Trophoblast cell (in vitro differentiated cells and primary cell): ENCODE results near the gene SPTLC3.

Source experiments
- DNase-seq, 2 donors: peaks; one replicate each; pipeline ENCODE4 v3.0.0-alpha.2; 2016
- H2AFZ ChIP-seq: 2 replicates; pipeline ENCODE4 v1.6.1; 2013; ENCODE audit warnings: low read length, moderate library complexity, mild to moderate bottlenecking; ENCODE audit not compliant: insufficient read depth, poor library complexity
- H2AK5ac ChIP-seq: 2 replicates; pipeline ENCODE4 v1.6.1; 2013; ENCODE audit warnings: mild to moderate bottlenecking, low read length
- H2BK120ac ChIP-seq: 2 replicates; pipeline ENCODE4 v1.6.1; 2013; ENCODE audit warnings: low read length, mild to moderate bottlenecking, moderate library complexity; ENCODE audit not compliant: insufficient read depth, poor library complexity
- H2BK12ac ChIP-seq: 2 replicates; pipeline ENCODE4 v1.6.1; 2013; ENCODE audit warnings: mild to moderate bottlenecking, low read length, moderate library complexity
- H2BK5ac ChIP-seq: 2 replicates; pipeline ENCODE4 v1.6.1; 2013; ENCODE audit warnings: low read length, low read depth, moderate library complexity, mild to moderate bottlenecking; ENCODE audit not compliant: poor library complexity
- H3K14ac ChIP-seq: 2 replicates; pipeline ENCODE4 v1.6.1; 2013; ENCODE audit warnings: mild to moderate bottlenecking, low read length
- H3K18ac ChIP-seq: 2 replicates; pipeline ENCODE4 v1.6.1; 2013; ENCODE audit warnings: mild to moderate bottlenecking, low read length
- H3K23ac ChIP-seq: 2 replicates; pipeline ENCODE4 v1.6.1; 2013; ENCODE audit warnings: low read length
- H3K27ac ChIP-seq: 2 replicates; pipeline ENCODE4 v1.5.1; 2013; ENCODE audit warnings: low read depth, mild to moderate bottlenecking, inconsistent platforms, low read length, moderate library complexity
- H3K27me3 ChIP-seq: 2 replicates; pipeline ENCODE4 v1.6.1; 2013; ENCODE audit warnings: inconsistent platforms, mild to moderate bottlenecking, low read length, moderate library complexity; ENCODE audit not compliant: insufficient read depth
- H3K36me3 ChIP-seq, 2 experiments: 1 replicate in 1 of 2; 2 replicates in 1 of 2; pipeline ENCODE4 v1.6.1; 2013; ENCODE audit warnings: low read length in 2 of 2, mild to moderate bottlenecking in 2 of 2, moderate library complexity in 1 of 2; ENCODE audit not compliant: insufficient read depth in 2 of 2, control insufficient read depth in 1 of 2
- H3K4ac ChIP-seq: 2 replicates; pipeline ENCODE4 v1.6.1; 2013; ENCODE audit warnings: low read depth, mild to moderate bottlenecking, low read length, moderate library complexity
- H3K4me1 ChIP-seq, 2 experiments: 1 replicate in 1 of 2; 2 replicates in 1 of 2; pipeline ENCODE4 v1.6.1; 2013; ENCODE audit warnings: low read length in 2 of 2, mild to moderate bottlenecking in 2 of 2, moderate library complexity in 1 of 2; ENCODE audit not compliant: insufficient read depth in 2 of 2, control insufficient read depth in 1 of 2
- H3K4me2 ChIP-seq: 2 replicates; pipeline ENCODE4 v1.6.1; 2013; ENCODE audit warnings: inconsistent platforms, mild to moderate bottlenecking, low read length, moderate library complexity
- H3K4me3 ChIP-seq: 2 replicates; pipeline ENCODE4 v1.5.1; 2013; ENCODE audit warnings: mild to moderate bottlenecking, low read depth, low read length, inconsistent platforms
- H3K79me1 ChIP-seq: one replicate; pipeline ENCODE4 v1.6.1; 2013; ENCODE audit warnings: low read length
- H3K79me2 ChIP-seq: 2 replicates; pipeline ENCODE4 v1.6.1; 2013; ENCODE audit warnings: low read length, mild to moderate bottlenecking; ENCODE audit not compliant: control insufficient read depth, insufficient read depth, poor library complexity
- H3K9ac ChIP-seq: 2 replicates; pipeline ENCODE4 v1.6.1; 2013; ENCODE audit warnings: mild to moderate bottlenecking, low read length
- H3K9me3 ChIP-seq: 2 replicates; pipeline ENCODE4 v1.6.1; 2013; ENCODE audit warnings: low read depth, mild to moderate bottlenecking, control low read depth, inconsistent platforms, low read length; ENCODE audit not compliant: insufficient read depth
- H4K12ac ChIP-seq: 2 replicates; pipeline ENCODE4 v1.6.1; 2013; ENCODE audit warnings: low read depth, mild to moderate bottlenecking, low read length, moderate library complexity
- H4K8ac ChIP-seq: 2 replicates; pipeline ENCODE4 v1.6.1; 2013; ENCODE audit warnings: low read depth, mild to moderate bottlenecking, low read length, moderate library complexity
- H4K91ac ChIP-seq: one replicate; pipeline ENCODE4 v1.6.1; 2013; ENCODE audit warnings: low read depth, mild to moderate bottlenecking, low read length, moderate library complexity
- whole genome bisulfite sequencing: extraction: QIAGEN DNeasy Blood & Tissue Kit; methylation state at CpG from one replicate; pipeline ENCODE4 v1.1.7; 2013; ENCODE audit warnings: missing lambda C conversion rate; ENCODE audit not compliant: insufficient read length, insufficient coverage; ENCODE audit errors: extremely low coverage; 5-methylcytosine and 5-hydroxymethylcytosine counted together

SPTLC3 gene

DNA sequence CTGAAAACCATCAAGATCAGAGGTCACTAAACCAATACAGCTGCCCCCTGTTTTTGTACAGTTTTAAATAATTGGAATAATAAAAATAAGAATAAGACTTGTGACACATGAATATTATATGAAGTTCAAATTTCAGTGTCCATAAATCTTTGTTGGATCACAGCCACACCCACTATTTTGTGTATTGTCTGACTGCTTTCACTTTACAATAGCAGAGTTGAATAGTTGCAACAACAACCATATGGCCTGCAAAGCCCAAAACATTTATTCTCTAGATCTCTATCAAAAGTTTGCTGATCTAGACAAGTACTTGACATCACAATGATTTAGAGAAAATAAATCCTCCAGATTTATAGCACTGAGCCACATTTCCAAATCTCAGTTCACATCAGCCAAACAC lies 73.6 kb downstream of the SPTLC3 start:
- Histone ChIP-seq H3K79me1 (no peaks in the 10 kb centered on the region), H3K9ac (no peak overlapping the region), H3K27ac (no peak overlapping the region), H3K4me1 (no peaks in the 10 kb centered on the region), H3K4ac (no peak overlapping the region), H2AK5ac (no peak overlapping the region), H3K36me3 (no peaks in the 10 kb centered on the region), H4K8ac (no peak overlapping the region), H3K4me3 (no peak overlapping the region), H2AFZ (no peak overlapping the region), H3K14ac (no peak overlapping the region), H2BK12ac (no peak overlapping the region), H3K4me2 (no peak overlapping the region), H3K27me3 (no peaks in the 10 kb centered on the region), H2BK120ac (no peak overlapping the region), H3K18ac (no peak overlapping the region), H3K79me2 (no peaks in the 10 kb centered on the region), H3K23ac (no peak overlapping the region), H3K9me3 (no peaks in the 10 kb centered on the region), H2BK5ac (no peak overlapping the region), H4K91ac (no peak overlapping the region), H4K12ac (no peak overlapping the region)
- DNase-seq = no peak

DNA sequence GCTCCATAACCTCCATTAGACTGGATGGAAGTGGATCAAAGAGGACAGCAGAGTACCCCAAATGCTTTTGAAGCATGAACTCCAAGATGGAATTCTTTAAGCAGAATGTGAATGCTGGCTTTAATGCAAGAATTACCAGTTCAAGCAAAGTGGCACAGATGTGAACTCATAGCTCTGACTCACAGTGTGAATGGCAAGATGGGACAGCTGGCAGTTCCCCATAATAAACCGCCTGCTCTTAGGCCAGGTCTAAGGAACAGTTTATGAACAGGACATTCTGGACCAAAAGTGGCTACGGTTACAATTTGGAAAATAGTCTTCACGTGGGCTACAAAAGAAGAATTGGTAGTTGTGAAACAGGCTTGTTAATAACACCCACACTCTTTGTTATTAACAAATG lies 76.5 kb downstream of the SPTLC3 start:
- Histone ChIP-seq H2BK12ac (no peak overlapping the region), H3K14ac (no peak overlapping the region), H3K4ac (no peak overlapping the region), H3K9me3 (no peaks in the 10 kb centered on the region), H2AK5ac (no peak overlapping the region), H3K23ac (no peak overlapping the region), H2AFZ (no peak overlapping the region), H4K12ac (no peak overlapping the region), H3K27ac (no peak overlapping the region), H3K4me2 (no peak overlapping the region), H3K4me1 (no peaks in the 10 kb centered on the region), H2BK5ac (no peak overlapping the region), H3K79me2 (no peaks in the 10 kb centered on the region), H3K27me3 (no peaks in the 10 kb centered on the region), H3K4me3 (no peak overlapping the region), H3K9ac (peak overlapping the region; percentile 63), H4K91ac (no peak overlapping the region), H3K36me3 (no peaks in the 10 kb centered on the region), H4K8ac (no peak overlapping the region), H3K18ac (no peak overlapping the region), H2BK120ac (no peak overlapping the region), H3K79me1 (no peaks in the 10 kb centered on the region)
- WGBS = no CpG with 5 or more reads among the region's 3 CpGs
- DNase-seq = no peak

DNA sequence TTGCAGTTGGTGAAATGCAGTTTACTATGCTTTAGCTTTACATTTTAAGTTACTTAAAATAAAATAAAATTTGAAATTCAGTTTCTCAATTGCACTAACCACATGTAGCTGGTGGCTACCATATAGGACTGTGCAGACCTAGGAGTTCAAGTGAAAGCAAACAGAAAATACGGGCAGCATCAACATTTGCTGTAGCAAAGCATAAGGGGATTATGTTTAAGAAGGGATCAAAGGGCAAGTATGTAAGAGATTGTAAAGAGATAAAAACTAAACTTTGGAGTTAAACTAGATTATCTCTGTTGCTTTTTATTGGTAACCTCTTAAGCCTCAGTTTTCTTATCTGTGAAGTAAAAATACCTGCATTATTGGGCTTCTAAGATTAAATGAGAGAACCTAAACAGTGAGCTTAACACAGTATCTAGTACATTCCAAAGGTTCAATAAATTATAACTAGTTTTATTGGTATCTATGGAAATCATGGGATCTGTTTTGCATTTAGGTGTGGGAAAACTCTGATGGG lies 81.2 kb downstream of the SPTLC3 start:
- Histone ChIP-seq H3K27me3 (no peaks in the 10 kb centered on the region), H3K79me2 (no peaks in the 10 kb centered on the region), H3K9ac (no peak overlapping the region), H3K4ac (no peak overlapping the region), H3K36me3 (no peaks in the 10 kb centered on the region), H2BK12ac (no peak overlapping the region), H4K12ac (no peak overlapping the region), H3K23ac (no peak overlapping the region), H3K79me1 (no peaks in the 10 kb centered on the region), H2AFZ (no peak overlapping the region), H3K4me1 (no peaks in the 10 kb centered on the region), H2BK5ac (no peak overlapping the region), H3K18ac (no peak overlapping the region), H2AK5ac (no peak overlapping the region), H3K27ac (no peak overlapping the region), H3K4me2 (no peak overlapping the region), H3K14ac (no peak overlapping the region), H4K91ac (no peak overlapping the region), H4K8ac (no peak overlapping the region), H2BK120ac (no peak overlapping the region), H3K9me3 (no peaks in the 10 kb centered on the region), H3K4me3 (no peak overlapping the region)
- DNase-seq = peak in 1 of 2 donors; percentile 20
- WGBS = no CpG with 5 or more reads among the region's 1 CpG

DNA sequence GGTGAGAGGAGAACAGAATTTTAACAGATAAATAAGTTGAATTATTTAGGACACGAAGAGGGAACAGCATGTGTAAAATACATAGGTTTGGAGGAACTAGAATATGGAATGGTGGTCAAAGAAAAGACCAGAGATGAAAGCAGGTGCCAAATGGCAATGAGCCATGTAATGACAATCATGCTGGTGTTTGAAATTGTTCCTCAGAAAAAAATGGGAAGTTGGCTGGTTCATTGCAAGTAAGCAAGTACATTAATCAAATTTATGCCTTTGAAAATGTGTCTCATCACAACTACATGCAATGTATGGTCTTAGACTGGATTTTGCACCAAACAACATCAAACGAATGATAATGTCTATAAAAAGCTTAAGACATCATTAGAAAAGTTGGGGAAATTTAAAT lies 83.3 kb downstream of the SPTLC3 start:
- Histone ChIP-seq H3K14ac (no peak overlapping the region), H2BK5ac (no peak overlapping the region), H3K9me3 (no peaks in the 10 kb centered on the region), H3K18ac (no peak overlapping the region), H3K9ac (no peak overlapping the region), H2BK12ac (no peak overlapping the region), H4K91ac (no peak overlapping the region), H3K27ac (no peak overlapping the region), H3K79me2 (no peaks in the 10 kb centered on the region), H3K23ac (no peak overlapping the region), H3K27me3 (no peaks in the 10 kb centered on the region), H2AK5ac (no peak overlapping the region), H3K36me3 (no peaks in the 10 kb centered on the region), H3K4me2 (no peak overlapping the region), H2AFZ (no peak overlapping the region), H3K4ac (no peak overlapping the region), H4K12ac (no peak overlapping the region), H3K4me1 (no peaks in the 10 kb centered on the region), H3K4me3 (no peak overlapping the region), H4K8ac (no peak overlapping the region), H3K79me1 (no peaks in the 10 kb centered on the region), H2BK120ac (no peak overlapping the region)
- no peak for DNase-seq
- no CpG with 5 or more reads among the region's 2 CpGs for WGBS
